Left ventricle myocardium inferior (tissue), 1 donor: ENCODE measurements around the gene KRTAP10-10. TPM values are rescaled to one million over a fixed set of nuclear protein-coding genes. Genes with fewer than 3 reads are reported as not detected.
"Not testable (repeated sequence)": the region's sequence is repeated elsewhere in the genome, so short reads cannot be mapped to it uniquely, and the experiment has no call there.

Experiments used
- DNase-seq: peaks from one replicate; pipeline ENCODE4 v3.0.0-alpha.2; 2020
- H3K27ac ChIP-seq: fragments of 200-600 bp; replicated peaks from 2 replicates; pipeline ENCODE4 v1.8.0; 2021
- H3K27me3 ChIP-seq: fragments of 200-600 bp; 2 replicates; pipeline ENCODE4 v1.8.0; 2021; ENCODE audit warnings: low read depth
- H3K36me3 ChIP-seq: fragments of 200-600 bp; 2 replicates; pipeline ENCODE4 v1.8.0; 2021
- H3K4me1 ChIP-seq: fragments of 200-600 bp; 2 replicates; pipeline ENCODE4 v1.8.0; 2021
- H3K4me3 ChIP-seq: fragments of 200-600 bp; 2 replicates; pipeline ENCODE4 v1.8.0; 2021; ENCODE audit warnings: mild to moderate bottlenecking, moderate library complexity
- H3K9me3 ChIP-seq: fragments of 200-600 bp; replicated peaks from 2 replicates; pipeline ENCODE4 v1.8.0; 2021
- intact Hi-C: fragments of 100-400 bp; cut with micrococcal nuclease; formaldehyde crosslinking; loops from one replicate; pipeline ENCODE4 v1.11.0; 2022
- total RNA-seq: library from RNA; stranded (reverse); fragmentation: NEBNext Ultra II Directional; extraction: Animal tissue kit (Norgen Biotek cat#: 25700); gene quantifications from one replicate; pipeline ENCODE4 v1.2.1, GENCODE V29; 2021
- TF ChIP-seq, protein P1 (sequence below): fragments of 200-600 bp; IDR thresholded peaks from 2 replicates; pipeline ENCODE4 v1.8.0; 2021; ENCODE audit warnings: antibody characterized with exemption, mild to moderate bottlenecking, borderline replicate concordance
- donor health status: DM: no; HTN: yes; CAD: no; lungs with severe emphysema.

The KRTAP10-10 gene
- total RNA-seq, 1 donor from 2014 or later, result not detected

GRCh38 chr21:44603109-44603875 lies 33.9 kb upstream of the KRTAP10-10 start:
- Histone ChIP-seq H3K36me3 (no peaks in the 10 kb centered on the region), H3K4me3 (no peak overlapping the region)
- no peak for DNase-seq

GRCh38 chr21:44603911-44604310 lies 33.2 kb upstream of the KRTAP10-10 start:
- Histone ChIP-seq H3K9me3 (peaks cover 10% of the 10 kb centered on the region), H3K27me3 (peaks cover 48% of the 10 kb centered on the region), H3K4me1 (no peaks in the 10 kb centered on the region), H3K4me3 (no peak overlapping the region), H3K36me3 (no peaks in the 10 kb centered on the region), H3K27ac (no peak overlapping the region)
- intact Hi-C loops, result no loop called here
- DNase-seq, result no peak
- TF ChIP-seq, protein P1, sequence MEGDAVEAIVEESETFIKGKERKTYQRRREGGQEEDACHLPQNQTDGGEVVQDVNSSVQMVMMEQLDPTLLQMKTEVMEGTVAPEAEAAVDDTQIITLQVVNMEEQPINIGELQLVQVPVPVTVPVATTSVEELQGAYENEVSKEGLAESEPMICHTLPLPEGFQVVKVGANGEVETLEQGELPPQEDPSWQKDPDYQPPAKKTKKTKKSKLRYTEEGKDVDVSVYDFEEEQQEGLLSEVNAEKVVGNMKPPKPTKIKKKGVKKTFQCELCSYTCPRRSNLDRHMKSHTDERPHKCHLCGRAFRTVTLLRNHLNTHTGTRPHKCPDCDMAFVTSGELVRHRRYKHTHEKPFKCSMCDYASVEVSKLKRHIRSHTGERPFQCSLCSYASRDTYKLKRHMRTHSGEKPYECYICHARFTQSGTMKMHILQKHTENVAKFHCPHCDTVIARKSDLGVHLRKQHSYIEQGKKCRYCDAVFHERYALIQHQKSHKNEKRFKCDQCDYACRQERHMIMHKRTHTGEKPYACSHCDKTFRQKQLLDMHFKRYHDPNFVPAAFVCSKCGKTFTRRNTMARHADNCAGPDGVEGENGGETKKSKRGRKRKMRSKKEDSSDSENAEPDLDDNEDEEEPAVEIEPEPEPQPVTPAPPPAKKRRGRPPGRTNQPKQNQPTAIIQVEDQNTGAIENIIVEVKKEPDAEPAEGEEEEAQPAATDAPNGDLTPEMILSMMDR, result no peak

More at GRCh38 chr21:44603109-44603875, 33.9 kb upstream of the KRTAP10-10 start:
- Histone ChIP-seq H3K27ac (no peak overlapping the region), H3K27me3 (peaks cover 52% of the 10 kb centered on the region), H3K4me1 (no peaks in the 10 kb centered on the region), H3K9me3 (peaks cover 12% of the 10 kb centered on the region)
- TF ChIP-seq, protein P1, result no peak
- intact Hi-C loops, result no loop called here

- H3K4me3 ChIP-seq, result no peak overlapping the region
- H3K36me3 ChIP-seq, result no peaks in the 10 kb centered on the region
- H3K4me1 ChIP-seq, result no peaks in the 10 kb centered on the region
- H3K27me3 ChIP-seq, result peaks cover 28% of the 10 kb centered on the region
- peaks cover 36% of the 10 kb centered on the region for H3K9me3 ChIP-seq
- DNase-seq, result no peak
- H3K27ac ChIP-seq, result no peak overlapping the region
- intact Hi-C loops, result no loop called here
- TF ChIP-seq, protein P1, result no peak
Measured at GRCh38 chr21:44606495-44606894, 30.7 kb upstream of the KRTAP10-10 start.

DNA sequence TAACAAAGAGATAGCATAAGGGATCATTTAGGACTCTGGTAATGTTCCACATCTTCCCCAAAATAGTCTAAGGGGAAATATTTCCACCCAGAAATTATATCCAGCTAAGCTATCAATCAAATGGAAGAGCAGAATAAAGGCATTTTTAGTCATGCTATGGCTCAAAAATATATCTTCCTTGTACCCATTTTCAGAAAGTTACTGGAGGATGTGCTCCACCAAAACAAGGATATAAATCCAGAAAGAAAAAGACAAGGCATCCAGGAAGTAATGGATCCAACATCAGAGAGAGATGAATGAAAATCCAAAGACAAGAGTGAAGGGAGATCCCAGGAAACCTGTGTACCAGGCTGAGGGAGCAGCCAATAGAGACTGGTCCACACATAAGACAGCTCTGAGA lies 28.0 kb upstream of the KRTAP10-10 start:
- TF ChIP-seq, protein P1, result no peak
- no peak for DNase-seq
- Histone ChIP-seq H3K27ac (no peak overlapping the region), H3K4me3 (no peak overlapping the region), H3K9me3 (peaks cover 41% of the 10 kb centered on the region), H3K36me3 (no peaks in the 10 kb centered on the region), H3K27me3 (peaks cover 23% of the 10 kb centered on the region), H3K4me1 (no peaks in the 10 kb centered on the region)
- intact Hi-C loops, result no loop called here

DNA sequence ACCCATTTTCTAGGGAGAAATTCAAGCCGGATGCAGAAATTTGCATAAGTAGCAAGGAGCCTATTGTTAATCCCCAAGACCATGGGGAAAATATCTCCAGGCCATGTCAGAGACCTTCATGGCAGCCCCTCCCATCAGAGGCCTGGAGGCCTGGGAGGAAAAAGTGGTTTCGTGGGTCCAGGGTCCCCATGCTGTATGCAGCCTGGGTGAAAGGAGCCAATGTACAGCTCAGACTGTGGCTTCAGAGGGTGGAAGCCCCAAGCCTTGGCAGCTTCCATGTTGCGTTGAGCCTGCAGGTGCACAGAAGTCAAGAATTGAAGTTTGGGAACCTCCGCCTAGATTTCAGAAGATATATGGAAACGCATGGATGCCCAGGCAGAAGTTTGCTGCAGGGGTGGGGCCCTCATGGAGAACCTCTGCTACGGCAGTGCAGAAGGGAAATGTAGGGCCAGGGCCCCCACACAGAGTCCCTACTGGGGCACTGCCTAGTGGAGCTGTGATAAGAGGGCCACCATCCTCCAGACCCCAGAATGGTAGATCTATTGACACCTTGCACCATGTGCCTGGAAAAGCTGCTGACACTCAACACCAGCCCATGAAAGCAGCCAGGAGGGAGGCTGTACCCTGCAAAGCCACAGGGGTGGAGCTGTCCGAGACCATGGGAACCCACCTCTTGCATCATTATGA lies 26.9 kb upstream of the KRTAP10-10 start:
- H3K4me3 ChIP-seq, DNase-seq, H3K27ac ChIP-seq, intact Hi-C loops, H3K36me3 ChIP-seq, H3K4me1 ChIP-seq: not testable (repeated sequence)
- H3K9me3 ChIP-seq, result peaks cover 41% of the 10 kb centered on the region
- H3K27me3 ChIP-seq, result peaks cover 22% of the 10 kb centered on the region

DNA sequence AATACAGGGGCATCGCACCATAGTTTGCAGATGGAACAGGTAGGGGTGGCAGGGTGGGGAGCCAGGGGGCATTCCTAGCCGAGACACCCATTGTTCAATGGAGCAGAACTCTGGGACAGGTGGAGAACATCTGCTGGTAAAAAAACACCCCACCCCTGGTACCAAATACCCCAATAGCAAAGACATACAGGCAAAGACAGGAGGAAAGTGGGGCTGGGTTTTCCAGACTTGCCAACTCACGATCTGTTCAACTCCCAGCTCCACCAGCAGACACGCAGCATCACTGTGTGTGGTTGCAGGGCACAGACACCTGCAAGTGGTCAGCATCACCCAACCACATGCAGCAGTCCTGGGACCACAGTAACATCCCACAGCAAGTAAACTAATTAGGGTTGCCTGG lies 25.6 kb upstream of the KRTAP10-10 start:
- H3K4me1 ChIP-seq, result no peaks in the 10 kb centered on the region
- intact Hi-C loops, result no loop called here
- TF ChIP-seq, protein P1, result no peak
- no peaks in the 10 kb centered on the region for H3K36me3 ChIP-seq
- peaks cover 32% of the 10 kb centered on the region for H3K27me3 ChIP-seq
- no peak overlapping the region for H3K4me3 ChIP-seq
- H3K27ac ChIP-seq, result no peak overlapping the region
- H3K9me3 ChIP-seq, result peaks cover 38% of the 10 kb centered on the region
- no peak for DNase-seq
